Measurements from ENCODE around the gene DNASE1L1. TPM values are rescaled to one million over a fixed set of nuclear protein-coding genes. Genes with fewer than 3 reads are reported as not detected.

Gene DNASE1L1
- polyA plus RNA-seq, 1 donor from 2014 or later, result 9.2 TPM

- Histone ChIP-seq H3F3A (ENCODE audit: insufficient read depth, low read length, poor library complexity, severe bottlenecking) (no peaks in the 10 kb centered on the region), H3K9me2 (ENCODE audit: insufficient read depth, low read length) (no peaks in the 10 kb centered on the region), H3K79me2 (replicated peaks; ENCODE audit: insufficient read depth, low read length) (peaks cover 4% of the 10 kb centered on the region), H3K9ac (ENCODE audit: low read length) (no peak overlapping the region), H3K9me3 (ENCODE audit: low read length) (no peaks in the 10 kb centered on the region), H3K27ac (ENCODE audit: low read length) (no peak overlapping the region), H4K20me1 (ENCODE audit: insufficient read depth) (no peaks in the 10 kb centered on the region), H3K27me3 (ENCODE audit: insufficient read depth, low read depth, low read length) (no peaks in the 10 kb centered on the region), H3K36me3 (ENCODE audit: insufficient read depth, low read length) (no peaks in the 10 kb centered on the region), H3K4me3 (ENCODE audit: low read length) (no peak overlapping the region), H3K4me2 (ENCODE audit: low read length) (no peak overlapping the region), H2AFZ (ENCODE audit: low read depth, low read length) (no peak overlapping the region)
- TF ChIP-seq RAD21 (conservative IDR thresholded peaks at IDR 0.05) (no peak), MXI1 (conservative IDR thresholded peaks at IDR 0.05; ENCODE audit: poor library complexity, severe bottlenecking) (no peak), POLR2AphosphoS5 (IDR thresholded peaks at IDR 0.05) (no peak), SMC3 (conservative IDR thresholded peaks at IDR 0.05; ENCODE audit: poor library complexity) (no peak), REST (IDR thresholded peaks at IDR 0.05; ENCODE audit: borderline replicate concordance) (no peak), TAF1 (IDR thresholded peaks at IDR 0.05; ENCODE audit: low read depth) (no peak), EZH2 (IDR thresholded peaks at IDR 0.05; ENCODE audit: borderline replicate concordance, insufficient read depth, low read length, poor library complexity, severe bottlenecking) (no peak), EP300 (conservative IDR thresholded peaks at IDR 0.05; ENCODE audit: poor library complexity, severe bottlenecking) (no peak), CTCF (IDR thresholded peaks at IDR 0.05; ENCODE audit: poor library complexity, severe bottlenecking) (no peak)
Observed at GRCh38 chrX:154445776-154446175, 36.7 kb upstream of the DNASE1L1 start.

- Histone ChIP-seq H3K9me2 (ENCODE audit: insufficient read depth, low read length) (no peaks in the 10 kb centered on the region), H3K4me2 (ENCODE audit: low read length) (peak overlapping the region; percentile 6), H2AFZ (ENCODE audit: low read depth, low read length) (no peak overlapping the region), H4K20me1 (ENCODE audit: insufficient read depth) (no peaks in the 10 kb centered on the region), H3K79me2 (replicated peaks; ENCODE audit: insufficient read depth, low read length) (peaks cover 4% of the 10 kb centered on the region), H3K4me3 (ENCODE audit: low read length) (peak overlapping the region; percentile 71), H3F3A (ENCODE audit: insufficient read depth, low read length, poor library complexity, severe bottlenecking) (no peaks in the 10 kb centered on the region), H3K27ac (ENCODE audit: low read length) (peak overlapping the region; percentile 57), H3K36me3 (ENCODE audit: insufficient read depth, low read length) (no peaks in the 10 kb centered on the region), H3K27me3 (ENCODE audit: insufficient read depth, low read depth, low read length) (no peaks in the 10 kb centered on the region), H3K9me3 (ENCODE audit: low read length) (no peaks in the 10 kb centered on the region), H3K9ac (ENCODE audit: low read length) (peak overlapping the region; percentile 73)
- no peak for TF ChIP-seq REST (IDR thresholded peaks at IDR 0.05; ENCODE audit: borderline replicate concordance)
- no peak for TF ChIP-seq POLR2AphosphoS5 (IDR thresholded peaks at IDR 0.05)
- no peak for TF ChIP-seq CTCF (IDR thresholded peaks at IDR 0.05; ENCODE audit: poor library complexity, severe bottlenecking)
Observed at GRCh38 chrX:154444755-154445246, 35.7 kb upstream of the DNASE1L1 start.

Measured in neural cell (in vitro differentiated cells).